KMS-11 (cell line): ENCODE results near the gene RBM20.

Experiments used
- H2AFZ ChIP-seq: fragments of 200-600 bp; sonication (generic); 2 replicates; pipeline ENCODE4 v1.6.1; 2016; ENCODE audit warnings: antibody characterized with exemption, mixed run types, low read depth
- H3K27ac ChIP-seq: fragments of 200-600 bp; sonication (generic); 2 replicates; pipeline ENCODE4 v1.6.1; 2016; ENCODE audit warnings: mild to moderate bottlenecking, mixed run types
- H3K27me3 ChIP-seq: fragments of 200-600 bp; sonication (generic); 2 replicates; pipeline ENCODE4 v1.6.1; 2017; ENCODE audit warnings: mild to moderate bottlenecking, low read depth, mixed run types, moderate library complexity; ENCODE audit not compliant: insufficient read depth
- H3K36me3 ChIP-seq: fragments of 200-600 bp; sonication (generic); 2 replicates; pipeline ENCODE4 v1.6.1; 2017; ENCODE audit warnings: mild to moderate bottlenecking, mixed run types; ENCODE audit not compliant: insufficient read depth
- H3K4me1 ChIP-seq: fragments of 200-600 bp; sonication (generic); 2 replicates; pipeline ENCODE4 v1.6.1; 2016; ENCODE audit warnings: mild to moderate bottlenecking, low read depth, mixed run types; ENCODE audit not compliant: poor library complexity, severe bottlenecking
- H3K4me2 ChIP-seq: fragments of 200-600 bp; sonication (generic); 2 replicates; pipeline ENCODE4 v1.7.0; 2016; ENCODE audit warnings: mild to moderate bottlenecking, mixed run types
- H3K4me3 ChIP-seq: fragments of 200-600 bp; sonication (generic); IDR thresholded peaks from 2 replicates; pipeline ENCODE4 v1.6.1; 2017; ENCODE audit warnings: low read depth, low read length, mixed read lengths; ENCODE audit not compliant: insufficient read depth
- H3K79me2 ChIP-seq: fragments of 200-600 bp; sonication (generic); 2 replicates; pipeline ENCODE4 v1.6.1; 2016; ENCODE audit warnings: low read depth, mixed run types; ENCODE audit not compliant: insufficient read depth
- H3K9ac ChIP-seq: fragments of 200-600 bp; sonication (generic); 2 replicates; pipeline ENCODE4 v1.6.1; 2016; ENCODE audit warnings: mild to moderate bottlenecking, mixed run types
- H4K20me1 ChIP-seq: fragments of 200-600 bp; sonication (generic); 2 replicates; pipeline ENCODE4 v1.6.1; 2016; ENCODE audit warnings: mild to moderate bottlenecking, mixed run types; ENCODE audit not compliant: insufficient read depth
- CTCF ChIP-seq: fragments of 200-600 bp; sonication (generic); conservative IDR thresholded peaks from 2 replicates; pipeline ENCODE4 v1.6.1; 2017; ENCODE audit warnings: low read depth, mild to moderate bottlenecking, antibody characterized with exemption, low read length, moderate library complexity, mixed read lengths

Gene RBM20

GRCh38 chr10:110789604-110790433 lies 145.7 kb downstream of the RBM20 start:
- H3K79me2 ChIP-seq, result no peaks in the 10 kb centered on the region
- H4K20me1 ChIP-seq, result no peaks in the 10 kb centered on the region
- H3K4me1 ChIP-seq, result peaks cover 6% of the 10 kb centered on the region
- no peak overlapping the region for H3K9ac ChIP-seq
- no peak for TF ChIP-seq CTCF
- H3K27me3 ChIP-seq, result no peaks in the 10 kb centered on the region
- H3K4me3 ChIP-seq, result no peak overlapping the region
- H2AFZ ChIP-seq, result no peak overlapping the region
- H3K36me3 ChIP-seq, result no peaks in the 10 kb centered on the region
- H3K4me2 ChIP-seq, result no peak overlapping the region
- H3K27ac ChIP-seq, result no peak overlapping the region

GRCh38 chr10:110790913-110791506 lies 146.9 kb downstream of the RBM20 start:
- no peak overlapping the region for H3K27ac ChIP-seq
- H3K9ac ChIP-seq, result no peak overlapping the region
- H3K4me1 ChIP-seq, result peaks cover 6% of the 10 kb centered on the region
- H3K4me3 ChIP-seq, result no peak overlapping the region
- no peak overlapping the region for H3K4me2 ChIP-seq
- H2AFZ ChIP-seq, result no peak overlapping the region
- TF ChIP-seq CTCF, result no peak
- H3K36me3 ChIP-seq, result no peaks in the 10 kb centered on the region
- H4K20me1 ChIP-seq, result no peaks in the 10 kb centered on the region
- H3K27me3 ChIP-seq, result no peaks in the 10 kb centered on the region
- H3K79me2 ChIP-seq, result no peaks in the 10 kb centered on the region

GRCh38 chr10:110791541-110792073 lies 147.5 kb downstream of the RBM20 start:
- H3K79me2 ChIP-seq, result no peaks in the 10 kb centered on the region
- H3K4me2 ChIP-seq, result no peak overlapping the region
- H2AFZ ChIP-seq, result no peak overlapping the region
- peaks cover 6% of the 10 kb centered on the region for H3K4me1 ChIP-seq
- no peaks in the 10 kb centered on the region for H3K27me3 ChIP-seq
- no peak overlapping the region for H3K4me3 ChIP-seq
- H3K36me3 ChIP-seq, result no peaks in the 10 kb centered on the region
- no peak overlapping the region for H3K9ac ChIP-seq
- H4K20me1 ChIP-seq, result no peaks in the 10 kb centered on the region
- no peak overlapping the region for H3K27ac ChIP-seq
- no peak for TF ChIP-seq CTCF

GRCh38 chr10:110792476-110793125 lies 148.5 kb downstream of the RBM20 start:
- Histone ChIP-seq H3K4me2 (no peak overlapping the region), H3K4me3 (no peak overlapping the region), H3K36me3 (no peaks in the 10 kb centered on the region), H2AFZ (no peak overlapping the region), H3K27ac (no peak overlapping the region), H3K27me3 (no peaks in the 10 kb centered on the region), H4K20me1 (no peaks in the 10 kb centered on the region), H3K9ac (no peak overlapping the region), H3K4me1 (peaks cover 6% of the 10 kb centered on the region), H3K79me2 (no peaks in the 10 kb centered on the region)
- TF ChIP-seq CTCF, result no peak
